ENCODE results near the gene HMCN2. TPM values are rescaled to one million over a fixed set of nuclear protein-coding genes. Genes with fewer than 3 reads are reported as not detected.

HMCN2 gene
- total RNA-seq, 2 donors from 2014 or later: 2.9 to 5.5 TPM

GRCh38 chr9:130430232-130430631 is 164.7 kb downstream of the HMCN2 start:
- Histone ChIP-seq H3K27me3 (replicated peaks; ENCODE audit: insufficient read depth) (peaks cover 4% of the 10 kb centered on the region), H3K4me3 (no peak overlapping the region), H3K4me1 (replicated peaks) (peaks cover 3% of the 10 kb centered on the region), H3K9me3 (no peaks in the 10 kb centered on the region), H3K36me3 (no peaks in the 10 kb centered on the region), H3K27ac (no peak overlapping the region)
- intact Hi-C loops (cut with DNase I): no loop called here
- WGBS: over 99% methylated on average over 17 of the region's 18 CpGs
- no peak for TF ChIP-seq POLR2AphosphoS5 (IDR thresholded peaks at IDR 0.05)
- no peak for TF ChIP-seq POLR2A (IDR thresholded peaks at IDR 0.05)
- no peak for TF ChIP-seq CTCF (IDR thresholded peaks at IDR 0.05)
- DNase-seq (ENCODE audit: low spot score): no peak

GRCh38 chr9:130430734-130431535 is 165.4 kb downstream of the HMCN2 start:
- Histone ChIP-seq H3K27me3 (replicated peaks; ENCODE audit: insufficient read depth) (peaks cover 4% of the 10 kb centered on the region), H3K4me3 (no peak overlapping the region), H3K4me1 (replicated peaks) (peaks cover 3% of the 10 kb centered on the region), H3K9me3 (no peaks in the 10 kb centered on the region), H3K27ac (no peak overlapping the region), H3K36me3 (no peaks in the 10 kb centered on the region)
- WGBS: 95% methylated on average over 22 of the region's 22 CpGs
- intact Hi-C loops (cut with DNase I): no loop called here
- no peak for DNase-seq (ENCODE audit: low spot score)
- TF ChIP-seq POLR2AphosphoS5 (IDR thresholded peaks at IDR 0.05) (no peak), POLR2A (IDR thresholded peaks at IDR 0.05) (no peak), CTCF (IDR thresholded peaks at IDR 0.05) (no peak)

GRCh38 chr9:130431536-130432303 is 166.2 kb downstream of the HMCN2 start:
- Histone ChIP-seq H3K4me3 (no peak overlapping the region), H3K27ac (no peak overlapping the region), H3K27me3 (replicated peaks; ENCODE audit: insufficient read depth) (peaks cover 4% of the 10 kb centered on the region), H3K36me3 (no peaks in the 10 kb centered on the region), H3K4me1 (replicated peaks) (peaks cover 3% of the 10 kb centered on the region), H3K9me3 (no peaks in the 10 kb centered on the region)
- intact Hi-C loops (cut with DNase I): no loop called here
- no peak for DNase-seq (ENCODE audit: low spot score)
- WGBS: 93% methylated on average over 17 of the region's 17 CpGs
- no peak for TF ChIP-seq CTCF (IDR thresholded peaks at IDR 0.05)
- no peak for TF ChIP-seq POLR2AphosphoS5 (IDR thresholded peaks at IDR 0.05)
- TF ChIP-seq POLR2A (IDR thresholded peaks at IDR 0.05): no peak

GRCh38 chr9:130432362-130432761 is 166.8 kb downstream of the HMCN2 start:
- intact Hi-C loops (cut with DNase I): no loop called here
- TF ChIP-seq POLR2A (IDR thresholded peaks at IDR 0.05) (no peak), POLR2AphosphoS5 (IDR thresholded peaks at IDR 0.05) (no peak), CTCF (IDR thresholded peaks at IDR 0.05) (no peak)
- Histone ChIP-seq H3K4me1 (replicated peaks) (peaks cover 3% of the 10 kb centered on the region), H3K9me3 (no peaks in the 10 kb centered on the region), H3K4me3 (no peak overlapping the region), H3K27me3 (replicated peaks; ENCODE audit: insufficient read depth) (peaks cover 4% of the 10 kb centered on the region), H3K27ac (no peak overlapping the region), H3K36me3 (no peaks in the 10 kb centered on the region)
- 61% methylated on average over 11 of the region's 11 CpGs for WGBS
- no peak for DNase-seq (ENCODE audit: low spot score)

Data from prostate gland (tissue), 2 donors.